GM19023 (cell line): ENCODE data around the gene LYPD3.
"Not testable (repeated sequence)": the region's sequence is repeated elsewhere in the genome, so short reads cannot be mapped to it uniquely, and the experiment has no call there.

Source experiments
- ATAC-seq: cut with Tn5 transposase; IDR thresholded peaks from one replicate; pipeline ENCODE4 v1.9.1; 2021; ENCODE audit warnings: mild to moderate bottlenecking, moderate library complexity; ENCODE audit not compliant: unreplicated experiment

The LYPD3 gene

DNA sequence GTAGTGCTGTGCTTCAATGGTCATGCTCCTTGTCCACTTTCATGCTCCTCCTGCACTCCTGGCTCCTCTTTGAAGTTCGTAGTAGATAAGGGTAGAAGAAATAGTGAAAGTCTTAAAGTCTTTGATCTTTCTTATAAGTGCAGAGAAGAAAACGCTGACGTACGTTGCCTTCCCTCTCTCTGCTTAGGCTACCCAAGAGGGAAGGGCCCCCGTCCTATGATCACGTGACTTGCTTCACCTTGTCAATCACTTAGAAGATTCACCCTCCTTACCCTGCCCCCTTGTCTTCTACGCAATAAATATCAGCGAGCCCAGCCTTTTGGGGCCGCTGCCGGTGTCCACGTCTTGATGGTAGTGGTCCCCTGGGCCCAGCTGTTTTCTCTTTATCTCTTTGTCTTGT lies 28.1 kb downstream of the LYPD3 start:
- not testable (repeated sequence) for ATAC-seq

DNA sequence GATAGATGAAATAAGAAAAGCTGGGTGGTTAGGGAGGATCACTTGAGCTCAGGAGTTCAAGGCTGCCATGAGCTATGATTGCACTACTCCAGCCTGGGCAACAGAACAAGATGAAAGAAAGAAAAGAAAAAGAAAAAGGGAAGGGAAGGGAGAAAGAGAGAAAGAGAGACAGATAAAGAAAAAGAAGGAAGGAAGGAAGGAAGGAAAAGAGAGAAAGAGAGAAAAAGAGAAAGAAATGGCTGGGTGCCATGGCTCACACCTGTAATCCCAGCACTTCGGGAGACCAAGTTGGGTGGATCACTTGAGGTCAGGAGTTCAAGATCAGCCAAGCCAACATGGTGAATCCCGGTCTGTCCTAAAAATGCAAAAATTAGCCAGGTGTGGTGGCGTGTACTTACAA lies 29.6 kb downstream of the LYPD3 start:
- ATAC-seq = no peak

DNA sequence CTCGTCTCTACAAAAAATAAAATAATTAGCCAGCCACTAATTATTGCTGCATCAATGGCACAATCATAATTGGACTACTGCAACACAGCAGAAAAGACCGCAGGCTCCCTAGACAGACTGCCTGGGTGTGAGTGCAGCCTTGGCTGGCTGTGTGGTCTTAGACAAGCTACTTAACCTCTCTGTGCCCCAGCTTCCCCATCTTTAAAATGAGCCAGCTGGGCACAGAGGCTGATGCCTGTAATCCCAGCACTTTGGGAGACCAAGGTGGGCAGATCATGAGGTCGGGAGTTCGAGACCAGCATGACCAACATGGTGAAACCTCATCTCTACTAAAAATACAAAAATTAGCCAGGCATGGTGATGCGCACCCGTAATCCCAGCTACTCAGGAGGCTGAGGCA lies 31.7 kb downstream of the LYPD3 start:
- ATAC-seq = no peak

DNA sequence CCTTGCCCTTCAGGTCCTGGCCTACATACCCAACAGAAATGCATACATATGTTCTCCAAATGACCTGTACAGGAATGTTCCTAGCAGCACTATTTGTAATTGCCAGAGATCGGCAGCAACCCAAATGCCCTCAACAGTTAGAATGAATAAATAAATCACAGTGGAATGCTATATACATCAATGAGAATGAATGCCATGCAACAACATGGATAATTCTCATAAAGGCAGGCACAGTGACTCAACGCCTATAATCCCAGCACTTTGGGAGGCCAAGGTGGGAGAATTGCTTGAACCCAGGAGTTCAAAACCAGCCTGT lies 32.1 kb downstream of the LYPD3 start:
- no peak for ATAC-seq

DNA sequence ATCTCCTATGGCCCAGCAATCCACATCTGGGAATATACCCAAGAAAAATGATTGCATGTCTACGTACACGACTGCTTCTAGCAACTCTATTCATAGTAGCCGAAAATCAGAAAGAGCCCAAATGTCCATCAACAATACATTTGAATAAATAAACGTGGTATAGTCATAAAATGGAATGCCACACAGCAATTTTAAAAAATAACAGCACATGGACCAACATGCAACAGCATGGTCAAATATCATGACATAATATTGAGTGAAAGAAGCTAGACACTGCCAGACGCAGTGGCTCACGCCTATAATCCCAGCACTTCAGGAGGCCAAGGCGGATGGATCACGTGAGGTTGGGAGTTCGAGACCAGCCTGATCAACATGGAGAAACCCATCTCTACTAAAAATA lies 34.4 kb downstream of the LYPD3 start:
- ATAC-seq = no peak

DNA sequence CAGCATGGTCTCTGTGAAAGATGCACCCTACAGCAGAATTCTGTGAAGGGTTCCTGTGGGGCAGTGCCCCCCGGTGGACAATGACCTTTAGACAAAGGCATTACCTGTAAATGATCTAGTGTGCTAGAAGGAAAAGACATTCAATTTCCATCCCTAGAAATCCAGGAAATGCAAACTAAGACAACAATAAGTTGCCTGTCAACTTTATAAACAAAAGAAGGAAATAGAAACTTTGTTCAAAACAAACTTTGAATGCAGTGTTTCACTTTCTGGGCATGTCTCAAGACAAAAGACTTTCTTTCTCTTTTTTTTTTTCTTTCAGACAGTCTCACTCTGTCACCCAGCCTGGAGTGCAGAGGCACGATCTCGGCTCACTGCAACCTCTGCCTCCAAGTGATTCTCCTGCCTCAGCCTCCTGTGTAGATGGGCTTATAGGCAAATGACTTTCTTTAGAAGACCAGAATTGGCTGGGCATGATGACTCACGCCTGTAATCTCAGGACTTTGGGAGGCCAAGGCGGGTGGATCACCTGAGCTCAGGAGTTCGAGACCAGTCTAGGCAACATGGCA lies 35.2 kb downstream of the LYPD3 start:
- ATAC-seq = no peak

DNA sequence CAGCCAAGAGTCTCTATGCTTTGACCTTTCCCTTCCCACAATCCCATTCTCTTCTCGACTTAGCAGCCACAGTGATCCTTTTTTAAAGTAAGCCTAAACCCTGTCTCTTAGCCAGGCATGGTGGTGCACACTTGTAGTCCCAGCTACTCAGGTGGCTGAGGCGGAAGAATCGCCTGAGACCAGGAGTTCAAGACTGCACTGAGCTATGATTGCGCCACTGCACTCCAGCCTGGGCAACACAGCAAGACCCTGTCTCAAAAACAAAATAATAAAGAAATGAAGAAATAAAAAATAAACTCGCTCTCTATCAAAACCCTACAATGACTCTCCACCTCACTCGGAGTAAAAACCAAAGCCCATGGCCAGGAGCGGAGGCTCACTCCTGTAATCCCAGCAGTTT lies 36.0 kb downstream of the LYPD3 start:
- no peak for ATAC-seq

DNA sequence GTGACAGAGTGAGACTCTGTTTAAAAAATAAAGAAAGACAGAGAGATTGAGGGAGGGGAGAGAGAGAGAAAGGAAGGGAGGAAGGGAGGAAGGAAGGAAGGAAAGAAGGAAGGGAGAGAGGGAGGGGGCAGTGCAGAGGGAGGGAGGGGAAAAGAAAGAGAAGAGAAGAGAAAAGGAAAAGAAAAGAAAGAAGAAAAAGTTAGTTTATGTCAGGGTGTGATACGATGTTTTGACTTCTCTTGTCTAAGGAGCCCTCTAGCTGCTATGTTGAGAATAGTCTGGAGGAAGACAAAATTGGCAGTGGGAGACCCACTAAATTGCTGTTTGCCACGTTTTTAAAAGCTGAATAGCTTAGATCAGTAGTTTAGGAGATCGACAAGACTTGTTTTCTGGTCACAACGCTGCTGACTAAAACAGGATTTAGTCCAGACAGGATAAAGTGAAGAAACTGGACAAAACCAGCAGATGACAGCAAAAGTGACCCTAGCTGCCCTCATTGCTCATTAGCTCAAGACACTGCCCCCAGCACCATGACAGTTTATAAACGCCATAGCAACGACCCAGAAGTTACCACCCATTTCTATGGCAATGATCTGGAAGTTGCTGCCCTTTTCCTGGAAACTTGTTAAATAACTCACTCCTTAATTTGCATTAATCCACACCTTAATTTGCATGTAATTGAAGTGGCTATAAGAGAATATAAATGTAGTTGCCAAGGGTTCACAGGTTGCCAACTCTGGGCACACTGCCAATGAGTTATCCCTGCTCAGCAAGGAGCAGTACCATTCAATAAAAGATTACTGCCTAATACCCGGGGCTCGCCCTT lies 39.6 kb downstream of the LYPD3 start:
- no peak for ATAC-seq

DNA sequence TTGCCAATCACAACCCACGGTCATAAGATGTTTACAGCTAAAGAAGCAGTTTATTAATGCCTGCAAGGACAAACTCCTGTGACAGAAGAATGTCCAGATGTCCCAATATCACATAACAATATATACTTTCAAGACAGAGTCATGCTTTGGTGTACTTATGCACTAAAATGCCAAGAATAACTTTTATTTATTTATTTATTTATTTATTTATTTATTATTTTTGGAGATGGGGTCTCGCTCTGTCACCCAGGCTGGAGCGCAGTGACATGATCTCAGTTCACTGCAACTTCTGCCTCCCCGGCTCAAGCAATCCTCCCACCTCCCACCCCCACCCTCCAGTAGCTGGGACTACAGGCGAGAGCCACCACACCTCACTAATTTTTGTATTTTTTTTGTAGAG lies 41.6 kb downstream of the LYPD3 start:
- ATAC-seq = no peak

DNA sequence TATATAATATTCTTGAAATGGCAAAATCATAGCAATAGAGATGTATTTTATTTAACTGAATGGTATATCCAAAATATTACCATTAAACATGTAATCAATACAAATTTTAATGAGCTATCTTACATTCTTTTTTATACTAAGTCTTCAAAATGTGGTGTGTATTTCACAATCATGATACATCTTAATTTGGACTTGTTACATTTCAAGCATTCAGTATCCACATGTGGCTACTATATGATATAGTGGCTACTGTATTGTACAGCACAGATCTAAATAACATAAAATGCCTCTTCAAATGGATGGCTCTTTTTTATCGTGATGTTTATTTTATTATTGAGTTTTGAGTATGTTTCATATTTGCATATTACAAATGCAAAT lies 42.7 kb downstream of the LYPD3 start:
- no peak for ATAC-seq

DNA sequence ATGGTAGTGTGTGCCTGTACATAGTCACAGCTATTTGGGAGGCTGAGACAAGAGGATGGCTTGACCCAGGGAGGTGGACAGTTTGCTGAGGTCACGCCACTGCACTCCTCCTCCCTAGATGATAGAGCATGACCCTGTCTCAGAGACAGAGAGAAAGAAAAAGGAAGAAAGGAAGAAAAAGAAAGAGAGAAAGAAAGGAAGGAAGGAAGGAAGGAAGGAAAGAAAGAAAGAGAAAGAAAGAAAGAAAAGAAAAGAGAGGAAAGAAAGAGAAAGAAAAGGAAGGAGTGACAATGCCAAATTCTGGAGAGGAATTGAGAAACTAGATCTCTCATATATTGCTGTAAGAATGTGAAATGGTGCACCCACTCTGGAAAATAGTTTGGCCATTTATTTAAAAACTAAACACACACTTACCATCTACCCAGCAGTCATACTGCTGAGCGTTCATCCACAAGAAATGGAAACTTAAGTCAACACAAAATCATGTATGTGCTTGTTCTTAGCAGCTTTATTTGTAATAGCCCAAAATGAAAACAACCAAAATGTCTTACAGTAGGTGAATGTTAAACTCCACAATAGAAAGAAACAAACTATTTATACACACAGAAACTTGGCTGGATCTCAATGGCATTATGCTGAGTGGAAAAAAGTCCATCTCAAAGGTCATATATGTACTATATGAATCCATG lies 43.3 kb downstream of the LYPD3 start:
- no peak for ATAC-seq

DNA sequence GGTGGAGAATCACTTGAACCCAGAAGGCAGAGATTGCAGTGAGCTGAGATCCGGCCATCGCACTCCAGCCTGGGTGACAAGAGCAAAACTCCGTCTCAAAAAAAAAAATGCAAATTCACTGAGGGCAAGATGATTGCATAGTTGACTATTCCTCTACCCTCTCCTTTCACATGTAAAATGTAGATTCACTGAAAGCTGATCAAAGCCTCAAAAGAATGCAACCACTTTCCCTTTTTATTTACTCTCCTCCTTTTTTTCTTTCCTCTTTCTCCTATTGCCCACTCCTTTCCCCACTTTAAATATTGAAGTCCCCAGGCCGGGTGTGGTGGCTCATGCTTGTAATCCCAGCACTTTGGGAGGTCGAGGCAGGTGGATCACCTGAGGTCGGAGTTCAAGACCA lies 44.5 kb downstream of the LYPD3 start:
- ATAC-seq = no peak

DNA sequence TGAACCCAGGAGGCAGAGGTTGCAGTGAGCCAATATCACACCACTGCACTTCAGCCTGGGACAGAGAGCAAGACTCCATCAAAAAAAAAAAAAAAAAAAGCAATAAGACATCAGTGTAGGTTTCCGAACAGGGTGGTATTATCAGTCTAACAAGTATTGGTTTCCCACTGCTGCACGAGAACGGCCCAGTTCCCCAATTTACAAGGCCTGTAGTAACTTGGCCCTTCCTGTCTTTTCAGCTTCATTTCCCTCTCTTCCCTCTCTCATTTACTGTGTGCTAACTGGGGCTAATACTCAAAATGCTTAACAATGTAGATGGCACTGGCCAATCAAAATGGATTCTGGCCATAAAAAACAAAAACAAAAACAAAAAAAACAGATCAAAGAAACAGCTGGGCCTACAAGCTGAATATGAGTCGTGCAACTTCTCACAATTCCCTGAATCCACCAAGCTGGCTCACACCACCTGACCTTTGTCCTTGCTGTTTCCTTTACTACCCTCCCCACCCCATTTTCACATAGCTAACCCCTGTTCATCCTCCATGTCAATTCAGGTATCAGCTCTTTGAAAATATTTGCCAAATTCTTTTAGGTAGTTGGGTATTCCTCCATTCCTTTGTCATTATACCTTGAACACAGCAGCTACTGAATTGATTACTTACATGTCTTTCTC lies 48.3 kb downstream of the LYPD3 start:
- no peak for ATAC-seq

DNA sequence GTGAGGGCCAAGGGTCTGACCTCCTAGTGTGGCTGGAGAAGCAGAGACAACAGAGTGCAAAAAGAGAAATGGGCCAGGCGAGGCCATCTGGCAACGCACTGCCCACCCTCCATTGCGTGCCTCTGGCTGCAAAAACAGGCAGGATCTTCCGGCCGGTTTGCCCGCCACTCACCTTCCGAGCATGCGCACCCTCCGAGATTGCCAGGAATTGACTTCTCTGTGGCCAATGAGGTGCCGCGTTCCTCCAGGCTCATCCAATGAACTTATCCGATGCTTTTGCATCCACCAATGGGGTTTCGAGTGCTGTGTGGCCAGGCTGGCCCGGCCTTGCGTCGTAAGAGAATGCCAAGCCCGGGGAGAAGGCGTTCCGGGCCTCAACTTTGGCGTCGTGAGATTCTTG lies 50.9 kb downstream of the LYPD3 start, which contains the start of gene TEX101:
Gene TEX101, plus strand, starts transcription at position 337 of the 400 bp plus-strand sequence. CDS start 1,030 bp downstream, outside the sequence.
- no peak for ATAC-seq

DNA sequence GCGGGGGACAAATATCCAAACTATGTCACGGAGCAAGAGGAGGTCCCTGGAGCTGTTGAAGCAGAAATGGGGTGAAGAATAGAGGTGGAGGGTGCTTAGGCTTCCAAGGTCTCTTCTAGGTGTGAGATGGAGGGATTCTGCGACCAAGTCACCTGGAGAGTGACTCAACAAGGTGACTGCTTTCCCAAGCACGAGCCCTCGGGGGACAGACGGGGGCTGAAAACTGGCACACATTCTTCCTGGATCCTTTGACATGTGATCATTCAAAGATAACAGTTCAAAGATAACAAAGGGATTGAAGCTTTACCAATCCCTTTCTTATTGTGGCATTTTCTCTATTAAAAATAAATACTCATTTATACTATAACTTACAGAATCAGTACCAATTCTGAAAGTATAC lies 53.0 kb downstream of the LYPD3 start:
- ATAC-seq = no peak
